Measurements from ENCODE around the gene ZNF311. TPM values are rescaled to one million over a fixed set of nuclear protein-coding genes. Genes with fewer than 3 reads are reported as not detected.

The ZNF311 gene
- total RNA-seq, 1 donor from 2014 or later, result 0.59 TPM

Other genes starting within 250 kb of the ZNF311 start
- 64.4 and 69.6 TPM in 2 replicates for gene TRIM27, start 81.3 kb downstream of the ZNF311 start, total RNA-seq
- not detected in 2 replicates for gene OR2W1, start 39.9 kb upstream of the ZNF311 start, total RNA-seq
- not detected in 2 replicates for gene OR2B3, start 82.0 kb upstream of the ZNF311 start, total RNA-seq
- gene OR2J1, start 94.2 kb upstream of the ZNF311 start, total RNA-seq, result not detected in 2 replicates
- gene OR2J3, start 102.7 kb upstream of the ZNF311 start, total RNA-seq, result not detected in 2 replicates
- not detected in 2 replicates for gene OR2J2, start 165.6 kb upstream of the ZNF311 start, total RNA-seq

Measured in activated T-helper 2 cell treated with anti-CD3 and anti-CD28 coated beads, Interferon-gamma antibody, Interleukin-2, Interleukin-4, amounts not matched to agents 10 μg/mL and 5 μg/mL and 100 μg/mL, durations not matched to agents 14 hours and 24 hours and 36 hours (primary cell).